ENCODE data around the gene AKR1B15. TPM values are rescaled to one million over a fixed set of nuclear protein-coding genes. Genes with fewer than 3 reads are reported as not detected.
A peak's percentile ranks its signal among the peaks of the same experiment; 100 is the strongest.
"Not testable (repeated sequence)": the region's sequence is repeated elsewhere in the genome, so short reads cannot be mapped to it uniquely, and the experiment has no call there.

The AKR1B15 gene
- total RNA-seq, 2 donors from 2014 or later = 0.20 TPM; not detected in 1

- no peaks in the 10 kb centered on the region for H3K27me3 ChIP-seq
- no peak overlapping the region for H3K4me3 ChIP-seq
- peak overlapping the region; percentile 56 to 57 for H3K27ac ChIP-seq
- TF ChIP-seq CTCF (IDR thresholded peaks at IDR 0.05) = no peak
- H3K4me1 ChIP-seq = peaks cover 0 to 8% of the 10 kb centered on the region in 2 donors
- H3K36me3 ChIP-seq = no peaks in the 10 kb centered on the region
- no peaks in the 10 kb centered on the region for H3K9me3 ChIP-seq
- DNase-seq (ENCODE audit: low spot score) = no peak
Measured at GRCh38 chr7:134534633-134535032, 14.3 kb upstream of the AKR1B15 start.

- Histone ChIP-seq H3K27me3 (no peaks in the 10 kb centered on the region), H3K36me3 (no peaks in the 10 kb centered on the region), H3K27ac (peak overlapping the region; percentile 56 to 57), H3K4me1 (peaks cover 0 to 8% of the 10 kb centered on the region in 2 donors), H3K4me3 (no peak overlapping the region), H3K9me3 (no peaks in the 10 kb centered on the region)
- no peak for DNase-seq (ENCODE audit: low spot score)
- no peak for TF ChIP-seq CTCF (IDR thresholded peaks at IDR 0.05)
Measured at GRCh38 chr7:134535272-134535918, 13.5 kb upstream of the AKR1B15 start.

DNA sequence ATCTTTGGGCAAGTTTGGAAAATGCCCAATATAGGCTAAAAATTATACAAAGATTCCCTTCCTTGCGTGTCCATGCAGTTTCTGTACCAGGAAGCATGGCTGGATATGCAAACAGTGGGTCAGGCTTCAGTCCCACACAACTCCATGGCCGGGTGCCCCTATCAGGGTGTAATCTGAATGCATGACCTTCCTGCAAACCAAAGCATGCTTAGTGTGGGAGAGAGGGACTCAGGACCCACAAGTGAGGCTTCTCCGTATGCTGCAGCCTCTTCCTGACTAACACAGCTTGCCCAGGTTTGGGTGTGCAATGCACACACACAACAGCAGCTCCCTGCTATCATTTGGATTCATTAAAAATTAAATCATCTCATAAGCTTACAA lies 13.0 kb upstream of the AKR1B15 start:
- no peak for DNase-seq (ENCODE audit: low spot score)
- Histone ChIP-seq H3K9me3 (no peaks in the 10 kb centered on the region), H3K4me1 (peaks cover 0 to 8% of the 10 kb centered on the region in 2 donors), H3K27ac (peak overlapping the region; percentile 56 to 57), H3K36me3 (no peaks in the 10 kb centered on the region), H3K27me3 (no peaks in the 10 kb centered on the region), H3K4me3 (no peak overlapping the region)
- TF ChIP-seq CTCF (IDR thresholded peaks at IDR 0.05) = no peak

DNA sequence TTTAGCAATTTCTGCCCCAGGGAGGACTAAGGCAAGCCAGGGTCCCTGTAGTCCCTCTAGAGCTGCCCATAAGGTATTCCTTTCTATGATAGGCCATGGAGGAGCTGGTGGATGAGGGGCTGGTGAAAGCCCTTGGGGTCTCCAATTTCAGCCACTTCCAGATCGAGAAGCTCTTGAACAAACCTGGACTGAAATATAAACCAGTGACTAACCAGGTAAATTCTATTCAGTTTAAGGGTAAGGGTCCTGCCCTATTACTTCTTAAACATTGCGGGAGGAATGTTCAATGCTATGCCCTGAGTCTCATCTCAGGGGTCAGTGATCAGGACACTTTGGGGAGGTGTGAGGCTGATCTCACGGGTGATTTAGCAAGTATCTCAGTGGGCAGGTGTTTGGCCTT lies 12.4 kb upstream of the AKR1B15 start:
- H3K9me3 ChIP-seq; H3K4me3 ChIP-seq; DNase-seq (ENCODE audit: low spot score); H3K4me1 ChIP-seq; H3K27me3 ChIP-seq; H3K27ac ChIP-seq; H3K36me3 ChIP-seq: not testable (repeated sequence)

DNA sequence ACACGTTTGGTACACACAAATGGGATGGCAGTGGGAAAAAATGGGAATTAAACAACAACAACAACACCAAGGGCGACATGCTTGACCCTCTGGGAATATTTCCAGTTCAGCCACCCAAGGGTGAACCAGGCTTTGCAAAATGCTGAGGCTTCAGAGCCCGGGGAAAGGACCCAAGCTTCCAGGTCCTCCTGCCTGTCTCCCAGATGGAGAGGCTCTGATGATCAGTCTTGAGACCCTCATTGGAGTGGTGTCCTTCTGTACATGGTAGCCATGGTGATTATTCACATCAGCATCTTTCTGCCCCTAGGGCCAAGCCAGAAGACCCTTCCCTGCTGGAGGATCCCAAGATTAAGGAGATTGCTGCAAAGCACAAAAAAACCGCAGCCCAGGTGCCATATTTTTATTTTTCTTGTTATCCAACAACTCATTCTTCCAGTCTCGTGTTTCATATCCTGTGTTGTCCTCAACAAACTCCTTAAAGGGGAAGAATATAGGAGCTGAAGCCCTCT lies 11.6 kb upstream of the AKR1B15 start:
- not testable (repeated sequence) for H3K9me3 ChIP-seq; H3K27me3 ChIP-seq; H3K4me3 ChIP-seq; H3K27ac ChIP-seq; H3K4me1 ChIP-seq; H3K36me3 ChIP-seq; DNase-seq (ENCODE audit: low spot score)

GRCh38 chr7:134539380-134540004 lies 9.4 kb upstream of the AKR1B15 start:
- Histone ChIP-seq H3K4me1 (peaks cover 0 to 8% of the 10 kb centered on the region in 2 donors), H3K27me3 (no peaks in the 10 kb centered on the region), H3K4me3 (no peak overlapping the region), H3K9me3 (no peaks in the 10 kb centered on the region), H3K27ac (no peak overlapping the region), H3K36me3 (no peaks in the 10 kb centered on the region)
- no peak for TF ChIP-seq CTCF (IDR thresholded peaks at IDR 0.05)
- no peak for DNase-seq (ENCODE audit: low spot score)

DNA sequence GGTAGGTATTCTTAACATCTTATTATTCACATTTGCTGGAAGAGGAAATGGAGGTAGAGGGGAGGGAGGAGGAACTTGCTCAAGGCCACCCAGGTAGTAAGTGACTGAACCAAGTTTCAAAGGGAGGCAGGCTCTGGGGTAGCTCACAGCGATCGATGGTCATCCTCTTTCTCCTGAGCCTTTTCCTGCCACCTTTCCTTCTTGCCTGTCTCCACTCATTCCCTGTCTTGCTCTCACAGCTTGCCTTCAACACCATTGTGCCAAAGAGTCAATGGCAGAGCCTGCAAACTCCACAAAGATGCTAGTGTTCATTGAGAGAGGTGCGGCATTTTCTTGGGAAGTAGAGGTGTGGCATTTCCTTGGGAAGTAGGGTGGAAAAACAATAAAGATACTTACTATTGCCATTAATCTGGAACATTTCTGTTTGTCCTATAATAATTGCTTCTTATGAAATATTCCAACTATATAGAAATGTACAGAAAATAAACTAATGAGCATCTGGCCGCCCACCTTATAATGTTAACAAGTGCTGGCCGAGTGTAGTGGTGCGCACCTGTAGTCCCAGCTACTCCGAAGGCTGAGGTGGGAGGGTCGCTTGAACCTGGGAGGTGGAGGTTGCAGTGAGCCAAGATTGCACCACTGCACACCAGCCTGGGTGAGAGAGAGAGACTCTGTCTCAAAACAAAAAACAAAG lies 7.3 kb upstream of the AKR1B15 start:
- not testable (repeated sequence) for H3K27me3 ChIP-seq; H3K36me3 ChIP-seq; H3K9me3 ChIP-seq; H3K4me1 ChIP-seq; DNase-seq (ENCODE audit: low spot score); H3K4me3 ChIP-seq; H3K27ac ChIP-seq

All from right atrium auricular region (tissue), 2 donors.